Measurements from ENCODE around the gene VPS13D. TPM values are rescaled to one million over a fixed set of nuclear protein-coding genes. Genes with fewer than 3 reads are reported as not detected.

VPS13D gene
- total RNA-seq, 6 experiments from 2014 or later = 25.9 to 36.9 (median 30.8) TPM

DNA sequence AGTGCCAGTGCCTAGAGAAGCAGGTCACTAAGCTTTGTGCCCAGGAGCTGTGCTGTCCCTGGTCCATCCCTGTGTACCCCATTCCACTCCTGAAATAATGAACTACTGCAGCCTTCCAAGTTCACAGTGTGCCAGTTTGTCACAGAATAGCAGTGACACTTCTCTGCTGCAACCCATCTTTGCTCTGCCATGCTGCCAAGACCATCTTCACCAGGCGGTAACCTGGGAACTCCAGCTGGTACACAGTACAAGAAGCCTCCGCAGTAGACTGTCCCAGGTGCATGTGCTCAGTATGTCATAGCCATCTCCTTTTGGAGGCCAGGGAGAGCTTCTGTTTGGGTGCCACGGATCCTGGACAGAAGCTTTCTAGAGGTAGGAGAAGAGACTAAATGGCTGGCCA, 250.2 kb downstream of the VPS13D start:
- no peak for DNase-seq
- Histone ChIP-seq H3K4me3 (no peak overlapping the region), H3K36me3 (no peaks in the 10 kb centered on the region), H3K27ac (peak overlapping the region in 2 of 3 donors; percentile 8 to 85), H3K4me1 (peaks cover 0 to 65% (median 35%) of the 10 kb centered on the region in 4 donors), H3K27me3 (no peaks in the 10 kb centered on the region), H3K9me3 (no peaks in the 10 kb centered on the region)
- TF ChIP-seq POLR2A (IDR thresholded peaks at IDR 0.05) = no peak
- TF ChIP-seq, protein P1, sequence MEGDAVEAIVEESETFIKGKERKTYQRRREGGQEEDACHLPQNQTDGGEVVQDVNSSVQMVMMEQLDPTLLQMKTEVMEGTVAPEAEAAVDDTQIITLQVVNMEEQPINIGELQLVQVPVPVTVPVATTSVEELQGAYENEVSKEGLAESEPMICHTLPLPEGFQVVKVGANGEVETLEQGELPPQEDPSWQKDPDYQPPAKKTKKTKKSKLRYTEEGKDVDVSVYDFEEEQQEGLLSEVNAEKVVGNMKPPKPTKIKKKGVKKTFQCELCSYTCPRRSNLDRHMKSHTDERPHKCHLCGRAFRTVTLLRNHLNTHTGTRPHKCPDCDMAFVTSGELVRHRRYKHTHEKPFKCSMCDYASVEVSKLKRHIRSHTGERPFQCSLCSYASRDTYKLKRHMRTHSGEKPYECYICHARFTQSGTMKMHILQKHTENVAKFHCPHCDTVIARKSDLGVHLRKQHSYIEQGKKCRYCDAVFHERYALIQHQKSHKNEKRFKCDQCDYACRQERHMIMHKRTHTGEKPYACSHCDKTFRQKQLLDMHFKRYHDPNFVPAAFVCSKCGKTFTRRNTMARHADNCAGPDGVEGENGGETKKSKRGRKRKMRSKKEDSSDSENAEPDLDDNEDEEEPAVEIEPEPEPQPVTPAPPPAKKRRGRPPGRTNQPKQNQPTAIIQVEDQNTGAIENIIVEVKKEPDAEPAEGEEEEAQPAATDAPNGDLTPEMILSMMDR (IDR thresholded peaks at IDR 0.05) = no peak
- WGBS (ENCODE audit: insufficient coverage, low coverage, low lambda C conversion rate, missing lambda C conversion rate) = 100% methylated on average over 1 of the region's 3 CpGs
- ATAC-seq = no peak
- intact Hi-C loops (cut with DNase I) = no loop called here

GRCh38 chr1:12480748-12481362, 251.0 kb downstream of the VPS13D start:
- peaks cover 0 to 65% (median 33%) of the 10 kb centered on the region in 4 donors for H3K4me1 ChIP-seq
- 90% methylated on average over 2 of the region's 5 CpGs for WGBS (ENCODE audit: insufficient coverage, low coverage, low lambda C conversion rate, missing lambda C conversion rate)
- DNase-seq (no peak), ATAC-seq (peak in 2 of 4 donors; percentile 11 to 23)
- TF ChIP-seq, protein P1 (IDR thresholded peaks at IDR 0.05) = no peak
- TF ChIP-seq POLR2A (IDR thresholded peaks at IDR 0.05) = no peak
- H3K36me3 ChIP-seq = no peaks in the 10 kb centered on the region
- no peaks in the 10 kb centered on the region for H3K27me3 ChIP-seq
- no peak overlapping the region for H3K4me3 ChIP-seq
- intact Hi-C loops (cut with DNase I) = no loop called here
- H3K27ac ChIP-seq = peak overlapping the region in 1 of 3 donors; percentile 15
- H3K9me3 ChIP-seq = no peaks in the 10 kb centered on the region

GRCh38 chr1:12481928-12482327, 252.1 kb downstream of the VPS13D start:
- H3K36me3 ChIP-seq = no peaks in the 10 kb centered on the region
- no peak overlapping the region for H3K4me3 ChIP-seq
- H3K27me3 ChIP-seq = no peaks in the 10 kb centered on the region
- 93% methylated on average over 3 of the region's 6 CpGs for WGBS (ENCODE audit: insufficient coverage, low coverage, low lambda C conversion rate, missing lambda C conversion rate)
- DNase-seq (no peak), ATAC-seq (no peak)
- intact Hi-C loops (cut with DNase I) = no loop called here
- TF ChIP-seq, protein P1 (IDR thresholded peaks at IDR 0.05) = no peak
- TF ChIP-seq POLR2A (IDR thresholded peaks at IDR 0.05) = no peak
- no peaks in the 10 kb centered on the region for H3K9me3 ChIP-seq
- H3K27ac ChIP-seq = no peak overlapping the region
- H3K4me1 ChIP-seq = peaks cover 0 to 64% (median 34%) of the 10 kb centered on the region in 4 donors

- H3K4me1 ChIP-seq = peaks cover 0 to 54% (median 29%) of the 10 kb centered on the region in 4 donors
- TF ChIP-seq, protein P1 (IDR thresholded peaks at IDR 0.05) = no peak
- TF ChIP-seq POLR2A (IDR thresholded peaks at IDR 0.05) = no peak
- H3K4me3 ChIP-seq = no peak overlapping the region
- no peaks in the 10 kb centered on the region for H3K36me3 ChIP-seq
- H3K9me3 ChIP-seq = no peaks in the 10 kb centered on the region
- H3K27ac ChIP-seq = no peak overlapping the region
- DNase-seq (no peak), ATAC-seq (no peak)
- no peaks in the 10 kb centered on the region for H3K27me3 ChIP-seq
- intact Hi-C loops (cut with DNase I) = no loop called here
- WGBS (ENCODE audit: insufficient coverage, low coverage, low lambda C conversion rate, missing lambda C conversion rate) = 98% methylated on average over 3 of the region's 3 CpGs
These were observed 253.2 kb downstream of the VPS13D start for GRCh38 chr1:12482988-12483387.

Data from right lobe of liver (tissue), 6 donors.